Kidney (tissue), 14 donors: ENCODE measurements around the gene PML. TPM values are rescaled to one million over a fixed set of nuclear protein-coding genes. Genes with fewer than 3 reads are reported as not detected.
A peak's percentile ranks its signal among the peaks of the same experiment; 100 is the strongest.

Experiments used
- DNase-seq, 5 donors: peaks; one replicate each; pipeline ENCODE4 v3.0.0-alpha.2; 2013 to 2020
- FAIRE-seq: peaks from 2 replicates; lab custom pipeline; 2012; peaks lifted over from hg19 to GRCh38; lab: Jason Lieb, UNC
- H3K27ac ChIP-seq, 2 donors: one replicate each; pipeline ENCODE4 v1.7.0; 2013; ENCODE audit warnings: low read depth in 2 of 2, low read length in 2 of 2, inconsistent platforms in 1 of 2
- H3K27me3 ChIP-seq: one replicate; pipeline ENCODE4 v1.7.1; 2013; ENCODE audit warnings: low read length, inconsistent platforms; ENCODE audit not compliant: control insufficient read depth, insufficient read depth
- H3K36me3 ChIP-seq, 3 donors: one replicate each; pipeline versions ENCODE4 v1.7.0 to v1.7.1; 2013; ENCODE audit warnings: low read length in 3 of 3, control low read depth in 1 of 3, inconsistent platforms in 1 of 3; ENCODE audit not compliant: insufficient read depth in 3 of 3, control insufficient read depth in 2 of 3
- H3K4me1 ChIP-seq, 3 donors: one replicate each; pipeline versions ENCODE4 v1.7.0 to v1.7.1; 2013; ENCODE audit warnings: low read length in 3 of 3, inconsistent platforms in 1 of 3, low read depth in 1 of 3; ENCODE audit not compliant: control insufficient read depth in 2 of 3, insufficient read depth in 2 of 3
- H3K4me3 ChIP-seq, 3 donors: one replicate each; pipeline versions ENCODE4 v1.7.0 to v1.8.1; 2013; ENCODE audit warnings: low read length in 3 of 3, control low read depth in 1 of 3, inconsistent platforms in 1 of 3
- H3K9ac ChIP-seq, 3 donors: one replicate each; pipeline versions ENCODE4 v1.7.0 to v1.7.1; 2013; ENCODE audit warnings: low read length in 3 of 3, control low read depth in 1 of 3, inconsistent platforms in 1 of 3
- H3K9me3 ChIP-seq, 3 donors: one replicate each; pipeline versions ENCODE4 v1.7.0 to v1.7.1; 2013; ENCODE audit warnings: low read length in 3 of 3, control low read depth in 1 of 3, inconsistent platforms in 1 of 3; ENCODE audit not compliant: control insufficient read depth in 2 of 3, insufficient read depth in 1 of 3
- CTCF ChIP-seq: IDR thresholded peaks from 3 replicates; pipeline ENCODE4 v1.5.1; 2012; ENCODE audit warnings: mild to moderate bottlenecking, moderate library complexity, borderline replicate concordance; ENCODE audit not compliant: insufficient read depth; ENCODE audit errors: extremely low read depth
- intact Hi-C: fragments of 100-400 bp; cut with DNase I; formaldehyde crosslinking; loops from one replicate; pipeline ENCODE4 v1.11.1; 2022
- polyA plus RNA-seq: library from polyadenylated mRNA; stranded (reverse); fragments of 350-450 nt; fragmentation: Illumina TruSeq; extraction: RNeasy Lipid Tissue Mini Kit (QIAGEN cat#74804); gene quantifications from one replicate; pipeline ENCODE4 v1.2.3, GENCODE V29; 2014; ENCODE audit warnings: low read depth, low replicate concordance; ENCODE audit not compliant: insufficient read depth
- total RNA-seq: library from RNA; stranded (reverse); fragmentation: NEBNext Ultra II Directional; extraction: Animal tissue kit (Norgen Biotek cat#: 25700); gene quantifications from one replicate; pipeline ENCODE4 v1.2.1, GENCODE V29; 2021
- donor health status: control.
- donor health status: control.
- donor health status: control.
- donor health status: control.
- donor health status: control.
- donor health status: DM: yes; HTN: yes; CAD: no.
- donor health status: Normal renal cell carcinoma (clear cell type).

The PML gene
- total and polyA plus RNA-seq, 2 donors from 2014 or later: 19.6 to 82.9 TPM

DNA sequence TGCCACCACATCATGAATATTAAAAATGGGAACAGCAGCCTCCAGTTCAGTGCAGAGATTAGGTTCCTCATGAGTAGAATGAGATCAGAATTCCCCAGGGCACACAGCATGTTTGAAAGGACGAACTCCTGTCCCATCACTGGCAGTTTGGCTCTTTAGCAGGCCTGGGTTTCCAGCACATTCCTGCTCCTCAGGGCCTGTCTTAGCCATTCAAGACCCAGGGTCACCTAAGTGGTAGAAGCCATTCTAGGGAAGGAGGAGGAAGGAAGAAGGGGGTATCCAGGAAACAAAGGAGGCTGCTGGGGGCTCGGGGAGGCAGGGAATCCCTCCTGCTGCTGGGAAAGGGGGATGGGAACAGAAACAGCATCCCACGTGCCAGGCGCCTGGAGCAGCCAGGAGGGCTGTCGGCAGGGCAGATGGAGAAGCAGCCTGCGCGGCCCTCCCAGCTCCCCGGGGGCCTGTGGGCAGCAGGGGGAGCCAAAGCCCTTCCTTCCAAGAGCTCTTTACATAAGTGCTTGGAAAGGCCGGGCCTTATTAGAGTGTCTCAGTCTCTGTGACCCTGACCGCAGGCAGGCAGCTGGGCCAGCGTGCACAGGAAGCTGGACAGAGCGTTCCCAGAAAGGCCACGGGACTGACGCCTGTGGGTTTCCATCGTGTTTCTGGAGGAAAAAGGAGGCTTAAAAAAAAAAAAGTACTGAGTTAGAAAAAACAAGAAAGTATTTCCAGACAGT, 43.5 kb upstream of the PML start:
- H3K27ac ChIP-seq: peak overlapping the region; percentile 83 to 87
- DNase-seq (peak; percentile 91 to 98 (median 93)), FAIRE-seq (peak; percentile 89)
- H3K4me3 ChIP-seq: no peak overlapping the region
- peaks cover 0 to 11% (median 10%) of the 10 kb centered on the region in 3 donors for H3K4me1 ChIP-seq
- intact Hi-C loops: no loop called here
- no peaks in the 10 kb centered on the region for H3K9me3 ChIP-seq
- no peaks in the 10 kb centered on the region for H3K27me3 ChIP-seq
- H3K9ac ChIP-seq: peak overlapping the region in 1 of 3 donors; percentile 71
- TF ChIP-seq CTCF: peak; percentile 82
- H3K36me3 ChIP-seq: peaks cover 0 to 7% (median 6%) of the 10 kb centered on the region in 3 donors

DNA sequence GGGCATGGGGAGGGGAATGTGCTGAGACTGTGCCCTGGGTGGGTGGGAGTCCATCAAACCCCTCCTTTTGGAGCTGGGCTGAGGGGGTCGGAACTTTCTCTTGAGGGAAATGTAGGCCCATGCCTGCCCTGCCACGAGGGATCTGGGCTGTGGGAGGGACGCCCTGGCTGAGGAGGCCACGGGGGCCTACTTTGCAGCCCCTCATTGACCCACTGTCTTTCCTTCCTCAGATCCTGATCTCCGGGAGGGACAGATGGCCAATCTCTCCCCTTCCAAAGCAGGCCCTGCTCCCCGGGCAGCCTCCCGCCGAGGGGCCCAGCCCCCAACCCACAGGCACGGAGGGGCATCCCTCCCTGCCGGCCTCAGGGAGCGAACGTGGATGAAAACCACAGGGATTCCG, 42.9 kb upstream of the PML start:
- Histone ChIP-seq H3K27me3 (no peaks in the 10 kb centered on the region), H3K36me3 (peaks cover 0 to 6% (median 6%) of the 10 kb centered on the region in 3 donors), H3K27ac (peak overlapping the region; percentile 83 to 87), H3K9ac (peak overlapping the region in 2 of 3 donors; percentile 5 to 71), H3K4me1 (peaks cover 0 to 11% (median 10%) of the 10 kb centered on the region in 3 donors), H3K9me3 (no peaks in the 10 kb centered on the region), H3K4me3 (no peak overlapping the region)
- FAIRE-seq (no peak), DNase-seq (peak in 2 of 5 donors; percentile 50 to 81)
- intact Hi-C loops: no loop called here
- TF ChIP-seq CTCF: no peak

DNA sequence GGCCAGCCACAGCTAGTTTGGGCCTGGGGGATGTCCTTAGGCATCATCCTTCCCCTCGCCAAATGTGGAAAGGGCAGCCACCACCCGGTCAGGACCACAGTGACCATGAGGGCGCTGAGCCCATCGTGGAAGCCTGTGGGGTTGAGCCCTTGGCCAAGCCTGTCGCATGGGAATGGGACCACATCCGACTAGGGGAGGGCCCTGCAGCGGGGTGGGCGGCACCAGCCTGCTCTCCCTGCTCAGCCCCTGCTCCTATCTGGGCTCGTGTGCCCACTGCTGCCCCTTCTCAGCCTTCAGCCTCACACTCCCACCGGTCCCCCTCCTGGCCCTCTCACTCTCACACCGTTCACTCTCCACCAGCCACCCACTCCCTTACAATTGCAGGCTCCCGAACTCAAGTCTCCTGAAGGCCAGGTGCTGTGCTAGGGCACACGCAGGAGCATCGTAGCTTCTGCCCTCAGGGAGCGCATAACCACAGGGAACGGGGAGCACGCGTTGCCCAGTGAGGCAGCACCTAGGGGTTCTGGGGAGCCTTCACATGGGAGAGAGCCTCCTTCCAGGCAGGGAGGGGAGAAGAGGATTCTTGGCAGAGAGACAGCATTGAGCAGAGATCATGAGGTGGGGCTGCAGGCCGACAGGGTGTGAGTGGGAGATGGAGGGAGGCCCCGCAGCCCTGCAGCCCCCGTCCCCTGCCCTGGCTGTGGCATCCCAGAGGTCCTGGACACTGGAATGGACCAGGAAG, 42.2 kb upstream of the PML start:
- Histone ChIP-seq H3K9me3 (no peaks in the 10 kb centered on the region), H3K4me1 (peaks cover 0 to 11% (median 10%) of the 10 kb centered on the region in 3 donors), H3K27ac (peak overlapping the region; percentile 83 to 87), H3K9ac (peak overlapping the region in 1 of 3 donors; percentile 71), H3K36me3 (peaks cover 0 to 6% (median 0%) of the 10 kb centered on the region in 3 donors), H3K4me3 (no peak overlapping the region), H3K27me3 (no peaks in the 10 kb centered on the region)
- DNase-seq (peak in 1 of 5 donors; percentile 74), FAIRE-seq (no peak)
- no peak for TF ChIP-seq CTCF
- intact Hi-C loops: no loop called here
